WTC11 (cell line): ENCODE results near the gene ZNF423. TPM values are rescaled to one million over a fixed set of nuclear protein-coding genes. Genes with fewer than 3 reads are reported as not detected.

Experiments
- ATAC-seq: fragments of 200-7000 bp; cut with Tn5 transposase; 2 replicates; pipeline ENCODE4 v1.10.0; 2021; ENCODE audit warnings: mild to moderate bottlenecking, moderate library complexity
- CTCF ChIA-PET: fragments of 300-600 bp; sonication (Branson Sonifier 250); formaldehyde crosslinking; loops from one replicate; lab custom pipeline; 2021; ENCODE audit warnings: antibody characterized with exemption; lab: Charles Lee
- POLR2A ChIA-PET: fragments of 350-600 bp; sonication (Branson Sonifier 250); formaldehyde crosslinking; loops from one replicate; lab custom pipeline; 2021; ENCODE audit warnings: antibody characterized with exemption; lab: Charles Lee
- DNase-seq: peaks from one replicate; pipeline ENCODE4 v3.0.0; 2021; ENCODE audit warnings: low spot score
- H3K27ac Mint-ChIP-seq: 2 replicates; pipeline ENCODE4 v1.8.0; 2021; ENCODE audit warnings: mixed read lengths
- H3K27me3 Mint-ChIP-seq: 2 replicates; pipeline ENCODE4 v1.8.0; 2021; ENCODE audit warnings: low read depth, mild to moderate bottlenecking, moderate library complexity, mixed read lengths
- H3K36me3 Mint-ChIP-seq: 2 replicates; pipeline ENCODE4 v1.8.0; 2021; ENCODE audit warnings: mixed read lengths
- H3K4me1 Mint-ChIP-seq: 2 replicates; pipeline ENCODE4 v1.8.0; 2022; ENCODE audit warnings: mixed read lengths
- H3K4me3 Mint-ChIP-seq: 2 replicates; pipeline ENCODE4 v1.8.0; 2021; ENCODE audit warnings: mild to moderate bottlenecking, moderate library complexity, mixed read lengths
- H3K9me3 Mint-ChIP-seq: 2 replicates; pipeline ENCODE4 v1.8.0; 2021; ENCODE audit warnings: mixed read lengths
- AR ChIP-seq: fragments of 250-450 bp; sonication (Bioruptor Pico); IDR thresholded peaks from 2 replicates; pipeline ENCODE4 v1.9.0; 2021; ENCODE audit warnings: mild to moderate bottlenecking
- ATF3 ChIP-seq: sonication (generic); formaldehyde crosslinking; conservative IDR thresholded peaks from 2 replicates; pipeline ENCODE4 v1.8.1; 2022; ENCODE audit warnings: mild to moderate bottlenecking, missing genetic modification reagents
- CREM ChIP-seq: sonication (generic); formaldehyde crosslinking; IDR thresholded peaks from 2 replicates; pipeline ENCODE4 v1.8.1; 2022; ENCODE audit warnings: mild to moderate bottlenecking, missing genetic modification reagents, moderate library complexity
- HMGA2 ChIP-seq: fragments of 250-450 bp; sonication (Bioruptor Pico); IDR thresholded peaks from 2 replicates; pipeline ENCODE4 v1.4.0; 2021; ENCODE audit warnings: mild to moderate bottlenecking, moderate library complexity
- RELA ChIP-seq: sonication (generic); formaldehyde crosslinking; IDR thresholded peaks from 2 replicates; pipeline ENCODE4 v1.8.1; 2022; ENCODE audit warnings: missing genetic modification reagents, mild to moderate bottlenecking, borderline replicate concordance
- TCF7 ChIP-seq: sonication (generic); formaldehyde crosslinking; IDR thresholded peaks from 2 replicates; pipeline ENCODE4 v1.8.0; 2022; ENCODE audit warnings: mild to moderate bottlenecking, low read depth, missing genetic modification reagents, moderate library complexity
- USF2 ChIP-seq: sonication (generic); formaldehyde crosslinking; IDR thresholded peaks from 2 replicates; pipeline ENCODE4 v1.8.1; 2023; ENCODE audit warnings: mild to moderate bottlenecking, missing genetic modification reagents, moderate library complexity
- ZNF263 ChIP-seq: sonication (generic); formaldehyde crosslinking; IDR thresholded peaks from 2 replicates; pipeline ENCODE4 v1.8.1; 2022; ENCODE audit warnings: low read depth, mild to moderate bottlenecking, moderate library complexity, missing genetic modification reagents
- ZNF423 ChIP-seq: fragments of 250-450 bp; sonication (Bioruptor Pico); IDR thresholded peaks from 2 replicates; pipeline ENCODE4 v2.1.2; 2022; ENCODE audit warnings: mild to moderate bottlenecking, moderate library complexity
- total RNA-seq: library from RNA; stranded (reverse); gene quantifications from 3 replicates; pipeline ENCODE4 v1.2.3, GENCODE V29; 2021
- TF ChIP-seq, protein P1 (sequence below): fragments of 200-600 bp; IDR thresholded peaks from 2 replicates; pipeline ENCODE4 v1.8.0; 2022; ENCODE audit warnings: antibody characterized with exemption
- TF ChIP-seq, protein P2 (sequence below): sonication (generic); formaldehyde crosslinking; IDR thresholded peaks from 2 replicates; pipeline ENCODE4 v1.8.0; 2023; ENCODE audit warnings: missing genetic modification reagents, mild to moderate bottlenecking, borderline replicate concordance
- TF ChIP-seq, protein P3 (sequence below): sonication (generic); formaldehyde crosslinking; IDR thresholded peaks from 2 replicates; pipeline ENCODE4 v1.8.1; 2023; ENCODE audit warnings: mild to moderate bottlenecking, moderate library complexity, missing genetic modification reagents
- TF ChIP-seq, protein P4 (sequence below): sonication (generic); formaldehyde crosslinking; IDR thresholded peaks from 2 replicates; pipeline ENCODE4 v1.8.1; 2023; ENCODE audit warnings: mild to moderate bottlenecking, missing genetic modification reagents, moderate library complexity

Gene ZNF423
- total RNA-seq, 1 experiment from 2014 or later = 38.8 TPM

- ATAC-seq (no peak), DNase-seq (no peak)
- CTCF ChIA-PET = interaction anchor here (0.8 to 1.2 kb wide), 2 partner anchors 17 to 110 kb away, joined by 3 to 5 read pairs; no protein-coding TSS in a partner anchor
- Mint-ChIP-seq H3K27ac (no peak overlapping the region), H3K4me3 (no peak overlapping the region), H3K36me3 (no peaks in the 10 kb centered on the region), H3K27me3 (peaks cover 11% of the 10 kb centered on the region), H3K9me3 (0 out of 2 replicates have a peak, but pooled peaks cover 4% of the 10 kb centered on the region), H3K4me1 (peaks cover 3% of the 10 kb centered on the region; the same call in 1 of the 2 replicates)
- POLR2A ChIA-PET = no interaction called here
- TF ChIP-seq, protein P1, sequence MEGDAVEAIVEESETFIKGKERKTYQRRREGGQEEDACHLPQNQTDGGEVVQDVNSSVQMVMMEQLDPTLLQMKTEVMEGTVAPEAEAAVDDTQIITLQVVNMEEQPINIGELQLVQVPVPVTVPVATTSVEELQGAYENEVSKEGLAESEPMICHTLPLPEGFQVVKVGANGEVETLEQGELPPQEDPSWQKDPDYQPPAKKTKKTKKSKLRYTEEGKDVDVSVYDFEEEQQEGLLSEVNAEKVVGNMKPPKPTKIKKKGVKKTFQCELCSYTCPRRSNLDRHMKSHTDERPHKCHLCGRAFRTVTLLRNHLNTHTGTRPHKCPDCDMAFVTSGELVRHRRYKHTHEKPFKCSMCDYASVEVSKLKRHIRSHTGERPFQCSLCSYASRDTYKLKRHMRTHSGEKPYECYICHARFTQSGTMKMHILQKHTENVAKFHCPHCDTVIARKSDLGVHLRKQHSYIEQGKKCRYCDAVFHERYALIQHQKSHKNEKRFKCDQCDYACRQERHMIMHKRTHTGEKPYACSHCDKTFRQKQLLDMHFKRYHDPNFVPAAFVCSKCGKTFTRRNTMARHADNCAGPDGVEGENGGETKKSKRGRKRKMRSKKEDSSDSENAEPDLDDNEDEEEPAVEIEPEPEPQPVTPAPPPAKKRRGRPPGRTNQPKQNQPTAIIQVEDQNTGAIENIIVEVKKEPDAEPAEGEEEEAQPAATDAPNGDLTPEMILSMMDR = no peak
- TF ChIP-seq CREM = no peak
- TF ChIP-seq ZNF423 (CRISPR knock-in tag) = no peak
- TF ChIP-seq AR (CRISPR knock-in tag) = no peak
- TF ChIP-seq TCF7 = no peak
- TF ChIP-seq, protein P2, sequence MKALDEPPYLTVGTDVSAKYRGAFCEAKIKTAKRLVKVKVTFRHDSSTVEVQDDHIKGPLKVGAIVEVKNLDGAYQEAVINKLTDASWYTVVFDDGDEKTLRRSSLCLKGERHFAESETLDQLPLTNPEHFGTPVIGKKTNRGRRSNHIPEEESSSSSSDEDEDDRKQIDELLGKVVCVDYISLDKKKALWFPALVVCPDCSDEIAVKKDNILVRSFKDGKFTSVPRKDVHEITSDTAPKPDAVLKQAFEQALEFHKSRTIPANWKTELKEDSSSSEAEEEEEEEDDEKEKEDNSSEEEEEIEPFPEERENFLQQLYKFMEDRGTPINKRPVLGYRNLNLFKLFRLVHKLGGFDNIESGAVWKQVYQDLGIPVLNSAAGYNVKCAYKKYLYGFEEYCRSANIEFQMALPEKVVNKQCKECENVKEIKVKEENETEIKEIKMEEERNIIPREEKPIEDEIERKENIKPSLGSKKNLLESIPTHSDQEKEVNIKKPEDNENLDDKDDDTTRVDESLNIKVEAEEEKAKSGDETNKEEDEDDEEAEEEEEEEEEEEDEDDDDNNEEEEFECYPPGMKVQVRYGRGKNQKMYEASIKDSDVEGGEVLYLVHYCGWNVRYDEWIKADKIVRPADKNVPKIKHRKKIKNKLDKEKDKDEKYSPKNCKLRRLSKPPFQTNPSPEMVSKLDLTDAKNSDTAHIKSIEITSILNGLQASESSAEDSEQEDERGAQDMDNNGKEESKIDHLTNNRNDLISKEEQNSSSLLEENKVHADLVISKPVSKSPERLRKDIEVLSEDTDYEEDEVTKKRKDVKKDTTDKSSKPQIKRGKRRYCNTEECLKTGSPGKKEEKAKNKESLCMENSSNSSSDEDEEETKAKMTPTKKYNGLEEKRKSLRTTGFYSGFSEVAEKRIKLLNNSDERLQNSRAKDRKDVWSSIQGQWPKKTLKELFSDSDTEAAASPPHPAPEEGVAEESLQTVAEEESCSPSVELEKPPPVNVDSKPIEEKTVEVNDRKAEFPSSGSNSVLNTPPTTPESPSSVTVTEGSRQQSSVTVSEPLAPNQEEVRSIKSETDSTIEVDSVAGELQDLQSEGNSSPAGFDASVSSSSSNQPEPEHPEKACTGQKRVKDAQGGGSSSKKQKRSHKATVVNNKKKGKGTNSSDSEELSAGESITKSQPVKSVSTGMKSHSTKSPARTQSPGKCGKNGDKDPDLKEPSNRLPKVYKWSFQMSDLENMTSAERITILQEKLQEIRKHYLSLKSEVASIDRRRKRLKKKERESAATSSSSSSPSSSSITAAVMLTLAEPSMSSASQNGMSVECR (CRISPR knock-in tag) = no peak
- no peak for TF ChIP-seq USF2 (CRISPR knock-in tag)
- TF ChIP-seq, protein P3, sequence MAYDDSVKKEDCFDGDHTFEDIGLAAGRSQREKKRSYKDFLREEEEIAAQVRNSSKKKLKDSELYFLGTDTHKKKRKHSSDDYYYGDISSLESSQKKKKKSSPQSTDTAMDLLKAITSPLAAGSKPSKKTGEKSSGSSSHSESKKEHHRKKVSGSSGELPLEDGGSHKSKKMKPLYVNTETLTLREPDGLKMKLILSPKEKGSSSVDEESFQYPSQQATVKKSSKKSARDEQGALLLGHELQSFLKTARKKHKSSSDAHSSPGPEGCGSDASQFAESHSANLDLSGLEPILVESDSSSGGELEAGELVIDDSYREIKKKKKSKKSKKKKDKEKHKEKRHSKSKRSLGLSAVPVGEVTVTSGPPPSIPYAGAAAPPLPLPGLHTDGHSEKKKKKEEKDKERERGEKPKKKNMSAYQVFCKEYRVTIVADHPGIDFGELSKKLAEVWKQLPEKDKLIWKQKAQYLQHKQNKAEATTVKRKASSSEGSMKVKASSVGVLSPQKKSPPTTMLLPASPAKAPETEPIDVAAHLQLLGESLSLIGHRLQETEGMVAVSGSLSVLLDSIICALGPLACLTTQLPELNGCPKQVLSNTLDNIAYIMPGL (CRISPR knock-in tag) = no peak
- TF ChIP-seq RELA = no peak
- TF ChIP-seq ZNF263 (CRISPR knock-in tag) = no peak
- no peak for TF ChIP-seq HMGA2 (CRISPR knock-in tag)
- TF ChIP-seq, protein P4, sequence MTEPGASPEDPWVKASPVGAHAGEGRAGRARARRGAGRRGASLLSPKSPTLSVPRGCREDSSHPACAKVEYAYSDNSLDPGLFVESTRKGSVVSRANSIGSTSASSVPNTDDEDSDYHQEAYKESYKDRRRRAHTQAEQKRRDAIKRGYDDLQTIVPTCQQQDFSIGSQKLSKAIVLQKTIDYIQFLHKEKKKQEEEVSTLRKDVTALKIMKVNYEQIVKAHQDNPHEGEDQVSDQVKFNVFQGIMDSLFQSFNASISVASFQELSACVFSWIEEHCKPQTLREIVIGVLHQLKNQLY (CRISPR knock-in tag) = no peak
- no peak for TF ChIP-seq ATF3 (CRISPR knock-in tag)
Observed at GRCh38 chr16:49482690-49483089, 373.2 kb downstream of the ZNF423 start.
